ENCODE measurements around the gene EIF4G3. TPM values are rescaled to one million over a fixed set of nuclear protein-coding genes. Genes with fewer than 3 reads are reported as not detected.

The EIF4G3 gene
- total RNA-seq, 1 donor from 2014 or later = 38.4 TPM

GRCh38 chr1:20972855-20973254, 203.8 kb downstream of the EIF4G3 start:
- Histone ChIP-seq H3K4me3 (ENCODE audit: low read depth, low read length) (no peak overlapping the region), H3K27me3 (ENCODE audit: control insufficient read depth, insufficient read depth, low read length) (no peaks in the 10 kb centered on the region), H3K36me3 (ENCODE audit: control insufficient read depth, insufficient read depth, low read length) (no peaks in the 10 kb centered on the region)
- TF ChIP-seq, protein P1, sequence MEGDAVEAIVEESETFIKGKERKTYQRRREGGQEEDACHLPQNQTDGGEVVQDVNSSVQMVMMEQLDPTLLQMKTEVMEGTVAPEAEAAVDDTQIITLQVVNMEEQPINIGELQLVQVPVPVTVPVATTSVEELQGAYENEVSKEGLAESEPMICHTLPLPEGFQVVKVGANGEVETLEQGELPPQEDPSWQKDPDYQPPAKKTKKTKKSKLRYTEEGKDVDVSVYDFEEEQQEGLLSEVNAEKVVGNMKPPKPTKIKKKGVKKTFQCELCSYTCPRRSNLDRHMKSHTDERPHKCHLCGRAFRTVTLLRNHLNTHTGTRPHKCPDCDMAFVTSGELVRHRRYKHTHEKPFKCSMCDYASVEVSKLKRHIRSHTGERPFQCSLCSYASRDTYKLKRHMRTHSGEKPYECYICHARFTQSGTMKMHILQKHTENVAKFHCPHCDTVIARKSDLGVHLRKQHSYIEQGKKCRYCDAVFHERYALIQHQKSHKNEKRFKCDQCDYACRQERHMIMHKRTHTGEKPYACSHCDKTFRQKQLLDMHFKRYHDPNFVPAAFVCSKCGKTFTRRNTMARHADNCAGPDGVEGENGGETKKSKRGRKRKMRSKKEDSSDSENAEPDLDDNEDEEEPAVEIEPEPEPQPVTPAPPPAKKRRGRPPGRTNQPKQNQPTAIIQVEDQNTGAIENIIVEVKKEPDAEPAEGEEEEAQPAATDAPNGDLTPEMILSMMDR (IDR thresholded peaks at IDR 0.05; ENCODE audit: insufficient read depth, low read length, poor library complexity, severe bottlenecking) = no peak
- no peak for DNase-seq (ENCODE audit: low read depth)

DNA sequence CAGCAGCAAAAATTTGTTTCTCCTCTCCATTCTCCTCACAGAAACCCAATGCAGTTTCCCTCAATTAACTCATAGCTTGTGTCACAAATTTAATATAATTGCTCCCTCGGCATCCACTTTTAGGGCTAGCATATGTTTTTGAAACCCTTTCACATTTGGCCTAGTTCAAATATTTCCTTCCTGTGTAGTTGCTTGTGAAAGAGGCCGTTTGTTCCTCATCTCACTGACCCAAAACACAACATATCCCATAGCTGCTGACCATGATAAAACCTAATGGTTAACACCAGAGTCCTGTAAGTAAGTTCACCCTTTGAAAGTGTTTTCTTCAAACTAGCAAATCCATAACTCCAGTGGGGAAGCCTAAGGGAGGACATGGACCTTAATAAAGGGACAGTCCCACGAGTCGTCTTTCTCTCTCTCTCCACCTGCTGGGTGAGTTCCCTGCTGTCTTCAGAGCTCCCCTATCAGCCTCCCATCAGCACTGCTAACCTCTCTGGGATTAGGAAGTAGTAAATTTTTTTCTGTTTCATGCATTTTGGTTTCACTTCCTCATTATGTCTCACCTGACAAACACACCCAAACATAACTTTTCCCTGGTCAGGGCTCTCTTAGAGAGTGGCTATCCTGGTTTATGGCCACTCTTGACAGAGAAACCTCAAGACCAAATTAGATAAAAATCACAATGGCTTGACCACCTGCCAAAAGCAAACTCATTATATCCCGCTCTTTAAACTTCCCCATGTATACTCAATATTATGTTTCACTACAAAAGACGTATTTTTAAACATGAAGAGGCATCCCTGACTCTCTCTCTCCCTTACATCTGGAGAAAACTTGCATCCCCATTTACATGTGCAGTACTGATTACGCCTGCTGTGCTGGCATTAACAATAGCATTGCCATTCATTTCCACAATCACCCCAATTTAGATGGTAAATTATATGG, 211.9 kb downstream of the EIF4G3 start:
- Histone ChIP-seq H3K36me3 (ENCODE audit: control insufficient read depth, insufficient read depth, low read length) (no peaks in the 10 kb centered on the region), H3K4me3 (ENCODE audit: low read depth, low read length) (no peak overlapping the region), H3K27me3 (ENCODE audit: control insufficient read depth, insufficient read depth, low read length) (no peaks in the 10 kb centered on the region)
- TF ChIP-seq, protein P1 (IDR thresholded peaks at IDR 0.05; ENCODE audit: insufficient read depth, low read length, poor library complexity, severe bottlenecking) = no peak
- no peak for DNase-seq (ENCODE audit: low read depth)

- H3K4me3 ChIP-seq (ENCODE audit: low read depth, low read length) = no peak overlapping the region
- DNase-seq (ENCODE audit: low read depth) = no peak
- H3K36me3 ChIP-seq (ENCODE audit: control insufficient read depth, insufficient read depth, low read length) = no peaks in the 10 kb centered on the region
- no peaks in the 10 kb centered on the region for H3K27me3 ChIP-seq (ENCODE audit: control insufficient read depth, insufficient read depth, low read length)
- TF ChIP-seq, protein P1 (IDR thresholded peaks at IDR 0.05; ENCODE audit: insufficient read depth, low read length, poor library complexity, severe bottlenecking) = no peak
Observed at GRCh38 chr1:20962576-20963258, 214.0 kb downstream of the EIF4G3 start.

GRCh38 chr1:20958430-20958829, 218.3 kb downstream of the EIF4G3 start:
- H3K4me3 ChIP-seq (ENCODE audit: low read depth, low read length) = no peak overlapping the region
- TF ChIP-seq, protein P1 (IDR thresholded peaks at IDR 0.05; ENCODE audit: insufficient read depth, low read length, poor library complexity, severe bottlenecking) = no peak
- no peak for DNase-seq (ENCODE audit: low read depth)
- H3K36me3 ChIP-seq (ENCODE audit: control insufficient read depth, insufficient read depth, low read length) = no peaks in the 10 kb centered on the region
- H3K27me3 ChIP-seq (ENCODE audit: control insufficient read depth, insufficient read depth, low read length) = no peaks in the 10 kb centered on the region

GRCh38 chr1:20956272-20956671, 220.4 kb downstream of the EIF4G3 start:
- Histone ChIP-seq H3K36me3 (ENCODE audit: control insufficient read depth, insufficient read depth, low read length) (no peaks in the 10 kb centered on the region), H3K4me3 (ENCODE audit: low read depth, low read length) (no peak overlapping the region), H3K27me3 (ENCODE audit: control insufficient read depth, insufficient read depth, low read length) (no peaks in the 10 kb centered on the region)
- no peak for DNase-seq (ENCODE audit: low read depth)
- TF ChIP-seq, protein P1 (IDR thresholded peaks at IDR 0.05; ENCODE audit: insufficient read depth, low read length, poor library complexity, severe bottlenecking) = no peak
